ENCODE results near the gene ZFPL1. TPM values are rescaled to one million over a fixed set of nuclear protein-coding genes. Genes with fewer than 3 reads are reported as not detected.

ZFPL1 gene
- total and polyA plus RNA-seq, 3 experiments from 2014 or later: 24.4 to 33.5 (median 30.8) TPM

DNA sequence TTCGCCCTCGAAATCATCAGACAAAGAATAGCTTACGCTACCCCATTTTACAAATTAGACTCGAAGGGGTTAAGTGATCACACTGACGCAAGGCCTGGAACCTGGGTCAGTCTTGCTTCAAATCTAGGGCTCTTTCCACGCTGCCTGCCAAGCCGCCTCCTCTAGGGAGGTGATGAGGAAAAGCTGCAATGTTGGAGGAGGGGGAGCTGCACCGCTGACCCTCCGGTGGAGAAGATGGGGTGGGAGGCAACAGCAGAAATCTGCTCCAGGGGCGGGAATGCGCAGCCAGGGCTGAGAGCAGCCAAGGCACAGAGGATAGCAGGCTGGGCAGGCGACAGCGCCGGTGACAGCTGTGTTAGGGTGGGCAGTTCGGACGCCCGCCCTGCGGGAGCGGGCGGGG is 49.7 kb downstream of the ZFPL1 start:
- no peak for DNase-seq
- peak overlapping the region; percentile 94 to 100 (median 98) for H3K4me3 Mint-ChIP-seq
- POLR2A ChIA-PET: interaction anchor here (0.6 to 4.0 kb wide), 5 partner anchors 12 to 462 kb away, joined by 3 to 60 read pairs (median 16); partner anchors contain the start of genes FAU, MRPL49, SAC3D1 and TM7SF2
- no peaks in the 10 kb centered on the region for H3K9me3 Mint-ChIP-seq
- H3K27ac Mint-ChIP-seq: peak overlapping the region; percentile 98 to 100 (median 100)
- Histone ChIP-seq H3K27ac (ENCODE audit: low read depth, low read length) (peak overlapping the region; percentile 100), H3K9me3 (ENCODE audit: low read length) (no peaks in the 10 kb centered on the region), H3K36me3 (ENCODE audit: insufficient read depth, low read length) (peaks cover 41% of the 10 kb centered on the region), H3K4me3 (ENCODE audit: low read length) (peak overlapping the region; percentile 99), H3K4me1 (ENCODE audit: insufficient read depth, low read length) (peaks cover 31% of the 10 kb centered on the region), H3K27me3 (ENCODE audit: insufficient read depth, low read length, poor library complexity, severe bottlenecking) (no peaks in the 10 kb centered on the region)
- CTCF ChIA-PET: interaction anchor here (2.1 to 2.2 kb wide), 2 partner anchors 12 to 182 kb away, joined by 7 read pairs; partner anchors contain the start of genes CDC42EP2, FAU and MRPL49
- peaks cover 0 to 61% (median 4%) of the 10 kb centered on the region in 3 donors for H3K36me3 Mint-ChIP-seq
- peaks cover 0 to 4% of the 10 kb centered on the region in 2 donors for H3K27me3 Mint-ChIP-seq
- H3K4me1 Mint-ChIP-seq: peaks cover 35 to 52% (median 36%) of the 10 kb centered on the region in 3 donors

DNA sequence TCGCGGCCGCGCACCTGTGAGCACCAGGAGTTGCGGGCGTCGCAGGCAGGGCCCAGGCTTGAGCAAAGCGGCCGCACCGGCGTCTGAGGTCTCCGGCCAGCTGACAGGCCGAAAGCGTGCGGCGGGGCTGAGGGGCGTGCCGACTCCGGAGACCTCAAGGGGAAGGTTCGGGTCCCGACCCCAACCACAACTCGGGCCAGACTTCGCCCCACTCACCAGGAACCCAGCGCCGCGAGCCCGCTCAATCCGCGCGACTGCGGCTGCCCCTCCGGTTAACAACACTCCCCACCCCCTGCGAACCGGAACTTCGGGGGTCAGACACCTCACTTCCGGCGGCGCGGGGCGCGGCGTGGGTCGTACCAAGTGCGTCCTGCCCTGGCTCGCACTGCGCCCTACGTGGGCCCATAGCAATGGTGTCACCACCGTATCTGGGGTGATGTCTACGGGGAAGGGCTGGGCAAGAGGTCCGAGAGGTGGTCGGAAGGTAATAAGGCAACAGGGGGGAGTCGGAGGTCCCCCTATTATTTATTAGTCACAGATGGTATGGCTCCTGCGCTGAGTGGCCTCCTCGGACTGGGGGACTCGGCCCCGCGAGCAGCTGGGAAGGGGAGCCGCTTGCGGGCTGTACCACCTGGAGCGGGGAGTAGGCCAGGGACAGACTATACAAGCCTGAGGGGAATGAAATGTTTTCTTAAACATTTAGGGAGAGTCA is 50.4 kb downstream of the ZFPL1 start, which contains the start of gene SYVN1:
Gene SYVN1, minus strand, starts transcription at position 280 of the 712 bp plus-strand sequence. CDS start 918 bp downstream, outside the sequence.
- Mint-ChIP-seq H3K27ac (peak within 1 kb of the TSS; percentile 98 to 100 (median 100)), H3K4me1 (peaks cover 35 to 52% (median 36%) of the 10 kb centered on the region in 3 donors), H3K9me3 (no peaks in the 10 kb centered on the region), H3K4me3 (peak within 1 kb of the TSS; percentile 94 to 100 (median 98)), H3K36me3 (peaks cover 0 to 55% (median 4%) of the 10 kb centered on the region in 3 donors), H3K27me3 (peaks cover 0 to 4% of the 10 kb centered on the region in 2 donors)
- ChIA-PET CTCF (interaction anchor here (0.6 to 2.2 kb wide), 9 partner anchors 12 to 181 kb away, joined by 3 to 9 read pairs (median 4); partner anchors contain the start of genes CDC42EP2, FAU, MRPL49 and VPS51), POLR2A (interaction anchor here (0.7 to 4.0 kb wide), 16 partner anchors 10 to 816 kb away, joined by 3 to 60 read pairs (median 4); partner anchors contain the start of genes ARL2, CAPN1, CDC42EP2 and FAU)
- peak within 1 kb of the TSS; percentile 99 for H3K4me3 ChIP-seq (ENCODE audit: low read length)
- DNase-seq: peak; percentile 86 to 95 (median 91)
- no peaks in the 10 kb centered on the region for H3K27me3 ChIP-seq (ENCODE audit: insufficient read depth, low read length, poor library complexity, severe bottlenecking)
- peaks cover 34% of the 10 kb centered on the region for H3K36me3 ChIP-seq (ENCODE audit: insufficient read depth, low read length)
- peak within 1 kb of the TSS; percentile 100 for H3K27ac ChIP-seq (ENCODE audit: low read depth, low read length)
- peaks cover 31% of the 10 kb centered on the region for H3K4me1 ChIP-seq (ENCODE audit: insufficient read depth, low read length)
- no peaks in the 10 kb centered on the region for H3K9me3 ChIP-seq (ENCODE audit: low read length)

DNA sequence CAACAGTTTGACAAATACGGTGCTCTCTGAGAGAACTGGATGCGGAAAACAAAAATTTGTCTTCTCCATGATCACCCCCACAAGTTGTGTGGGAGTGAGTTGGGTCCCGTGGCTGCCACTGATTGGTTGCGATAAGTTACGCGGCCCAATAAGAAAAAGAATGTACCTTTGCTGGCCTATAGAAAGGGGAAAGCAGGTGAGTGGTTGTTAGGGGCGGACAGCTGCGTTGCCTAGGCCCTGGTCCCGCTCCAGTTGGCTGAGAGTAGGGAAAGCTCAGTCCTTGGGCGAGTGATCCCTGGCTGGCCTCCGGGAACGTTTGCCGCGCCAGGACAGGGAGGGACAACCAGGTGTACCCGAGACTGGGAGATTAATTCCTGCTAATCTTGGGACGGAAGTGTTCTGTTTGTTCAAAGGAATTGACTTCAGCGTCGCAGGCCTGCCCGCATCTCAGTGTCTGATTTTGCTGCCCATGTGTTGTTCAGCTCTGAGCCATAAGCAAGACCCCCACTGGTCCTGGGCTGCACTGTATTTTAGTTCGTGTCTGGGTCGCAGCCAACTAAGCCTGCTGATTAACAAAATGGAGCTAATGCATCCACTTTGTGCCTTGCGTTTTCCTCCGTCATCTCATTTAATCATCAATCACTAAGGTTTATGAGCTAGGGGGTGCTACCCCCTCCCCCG is 51.1 kb downstream of the ZFPL1 start:
- Mint-ChIP-seq H3K4me3 (peak overlapping the region; percentile 94 to 100 (median 98)), H3K27ac (peak overlapping the region; percentile 98 to 100 (median 100)), H3K4me1 (peaks cover 35 to 52% (median 36%) of the 10 kb centered on the region in 3 donors), H3K27me3 (peaks cover 0 to 4% of the 10 kb centered on the region in 2 donors), H3K9me3 (no peaks in the 10 kb centered on the region), H3K36me3 (peaks cover 0 to 48% (median 4%) of the 10 kb centered on the region in 3 donors)
- peak; percentile 74 to 93 (median 90) for DNase-seq
- Histone ChIP-seq H3K27ac (ENCODE audit: low read depth, low read length) (peak overlapping the region; percentile 100), H3K9me3 (ENCODE audit: low read length) (no peaks in the 10 kb centered on the region), H3K36me3 (ENCODE audit: insufficient read depth, low read length) (peaks cover 27% of the 10 kb centered on the region), H3K4me1 (ENCODE audit: insufficient read depth, low read length) (peaks cover 31% of the 10 kb centered on the region), H3K27me3 (ENCODE audit: insufficient read depth, low read length, poor library complexity, severe bottlenecking) (no peaks in the 10 kb centered on the region), H3K4me3 (ENCODE audit: low read length) (peak overlapping the region; percentile 99)
- CTCF ChIA-PET: interaction anchor here (0.6 to 2.2 kb wide), 14 partner anchors 13 to 725 kb away, joined by 3 to 9 read pairs (median 4); partner anchors contain the start of genes CDC42EP2, FAU, MRPL49 and VPS51
- POLR2A ChIA-PET: interaction anchor here (0.6 to 4.0 kb wide), 18 partner anchors 11 to 817 kb away, joined by 3 to 60 read pairs (median 4); partner anchors contain the start of genes ARL2, CAPN1, CDC42EP2 and DPF2

DNA sequence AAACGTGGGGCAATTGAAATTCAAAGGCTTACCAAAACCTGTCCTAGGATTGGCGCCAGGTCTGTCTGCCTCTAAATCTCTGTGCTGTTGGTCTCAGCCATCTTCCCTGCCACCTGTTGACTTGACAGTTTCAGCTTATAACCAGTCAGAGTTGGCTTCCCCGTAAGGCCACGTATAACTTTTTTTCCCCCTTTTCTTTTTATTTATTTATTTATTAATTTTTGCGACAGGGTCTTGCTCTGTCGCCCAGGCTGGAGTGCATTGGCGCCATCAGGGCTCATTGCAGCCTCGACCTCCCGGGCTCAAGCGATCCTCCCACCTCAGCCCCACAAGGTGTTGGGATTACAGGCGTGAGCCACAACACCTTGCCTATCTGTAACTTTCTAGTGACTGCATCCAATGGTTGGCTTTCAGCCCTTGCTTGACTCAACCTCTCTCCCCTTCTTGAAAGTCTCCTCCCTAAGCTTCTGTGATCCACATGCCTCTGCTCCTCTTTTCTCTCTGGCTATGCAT is 51.7 kb downstream of the ZFPL1 start:
- H3K4me1 Mint-ChIP-seq: peaks cover 35 to 52% (median 36%) of the 10 kb centered on the region in 3 donors
- peak overlapping the region; percentile 98 to 100 (median 100) for H3K27ac Mint-ChIP-seq
- H3K36me3 Mint-ChIP-seq: peaks cover 0 to 42% (median 4%) of the 10 kb centered on the region in 3 donors
- ChIA-PET CTCF (interaction anchor here (0.9 to 1.6 kb wide), 10 partner anchors 14 to 724 kb away, joined by 3 to 9 read pairs (median 4); partner anchors contain the start of genes FAU, VPS51 and ZNHIT2), POLR2A (interaction anchor here (0.6 to 4.0 kb wide), 15 partner anchors 11 to 390 kb away, joined by 3 to 60 read pairs (median 4); partner anchors contain the start of genes ARL2, CAPN1, CDC42EP2 and DPF2)
- peaks cover 23% of the 10 kb centered on the region for H3K36me3 ChIP-seq (ENCODE audit: insufficient read depth, low read length)
- peaks cover 0 to 4% of the 10 kb centered on the region in 2 donors for H3K27me3 Mint-ChIP-seq
- H3K4me1 ChIP-seq (ENCODE audit: insufficient read depth, low read length): peaks cover 31% of the 10 kb centered on the region
- no peaks in the 10 kb centered on the region for H3K9me3 ChIP-seq (ENCODE audit: low read length)
- no peaks in the 10 kb centered on the region for H3K9me3 Mint-ChIP-seq
- H3K27ac ChIP-seq (ENCODE audit: low read depth, low read length): peak overlapping the region; percentile 100
- no peak for DNase-seq
- no peaks in the 10 kb centered on the region for H3K27me3 ChIP-seq (ENCODE audit: insufficient read depth, low read length, poor library complexity, severe bottlenecking)
- peak overlapping the region; percentile 94 to 100 (median 98) for H3K4me3 Mint-ChIP-seq
- peak overlapping the region; percentile 99 for H3K4me3 ChIP-seq (ENCODE audit: low read length)

DNA sequence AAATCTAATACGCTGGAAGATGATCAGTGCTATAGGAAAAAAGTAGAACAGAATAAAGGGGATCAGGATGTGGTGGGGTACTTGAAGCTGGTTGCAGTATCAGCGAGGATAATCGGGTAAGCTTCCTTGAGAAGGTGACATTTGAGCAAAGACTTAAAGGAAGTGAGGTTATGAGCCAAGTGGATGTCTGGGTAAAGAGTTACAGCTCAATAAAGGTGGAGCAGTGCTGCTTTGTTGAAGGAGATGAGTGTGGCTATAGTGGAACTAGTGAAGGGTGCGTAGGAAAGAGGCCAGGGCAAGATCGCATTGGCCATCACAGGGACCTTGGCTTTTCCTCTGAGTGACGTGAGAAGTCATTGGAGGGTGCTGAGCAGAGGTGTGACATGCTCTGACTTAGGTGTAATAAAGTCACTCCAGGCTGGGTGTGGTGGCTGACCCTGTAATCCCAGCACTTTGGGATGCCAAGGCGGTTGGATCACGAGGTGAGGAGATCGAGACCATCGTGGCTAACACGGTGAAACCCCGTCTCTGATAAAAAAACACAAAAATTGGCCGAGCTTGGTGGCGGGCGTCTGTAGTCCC is 52.6 kb downstream of the ZFPL1 start:
- no peaks in the 10 kb centered on the region for H3K9me3 Mint-ChIP-seq
- ChIA-PET POLR2A (interaction anchor here (0.6 to 4.0 kb wide), 6 partner anchors 12 to 1198 kb away, joined by 3 to 60 read pairs (median 4); partner anchors contain the start of genes FAU, MRPL49, NAA40 and SAC3D1), CTCF (interaction anchor here (1.4 to 1.6 kb wide), 2 partner anchors 15 to 26 kb away, joined by 4 read pairs; partner anchors contain the start of gene FAU)
- H3K36me3 Mint-ChIP-seq: peaks cover 0 to 33% (median 1%) of the 10 kb centered on the region in 3 donors
- Histone ChIP-seq H3K9me3 (ENCODE audit: low read length) (no peaks in the 10 kb centered on the region), H3K4me3 (ENCODE audit: low read length) (no peak overlapping the region), H3K36me3 (ENCODE audit: insufficient read depth, low read length) (peaks cover 14% of the 10 kb centered on the region), H3K4me1 (ENCODE audit: insufficient read depth, low read length) (peaks cover 31% of the 10 kb centered on the region), H3K27me3 (ENCODE audit: insufficient read depth, low read length, poor library complexity, severe bottlenecking) (no peaks in the 10 kb centered on the region), H3K27ac (ENCODE audit: low read depth, low read length) (no peak overlapping the region)
- DNase-seq: no peak
- peak overlapping the region in 5 of 7 donors; percentile 21 to 75 (median 63) for H3K4me3 Mint-ChIP-seq
- peaks cover 0 to 5% of the 10 kb centered on the region in 2 donors for H3K27me3 Mint-ChIP-seq
- H3K4me1 Mint-ChIP-seq: peaks cover 35 to 47% (median 36%) of the 10 kb centered on the region in 3 donors
- peak overlapping the region; percentile 85 to 100 (median 92) for H3K27ac Mint-ChIP-seq

All from CD8-positive, alpha-beta memory T cell (primary cell).